Prostate gland (tissue), 2 donors: ENCODE results near the gene SKAP2.

Experiments used
- POLR2AphosphoS5 ChIP-seq: sonication (generic); formaldehyde crosslinking; IDR thresholded peaks from one replicate; pipeline ENCODE4 v1.6.1; 2017; ENCODE audit warnings: antibody characterized with exemption
- TF ChIP-seq, protein P1 (sequence below), 4 experiments: fragments of 200-600 bp in 2 of 4; fragments of 450-650 bp in 2 of 4; sonication (generic) in 2 of 4; IDR thresholded peaks; 1 replicate in 3 of 4; 2 replicates in 1 of 4; pipeline ENCODE4 v1.5.1; 2016 to 2019; ENCODE audit warnings: antibody characterized with exemption in 4 of 4, mild to moderate bottlenecking in 2 of 4, moderate library complexity in 2 of 4

DNA sequence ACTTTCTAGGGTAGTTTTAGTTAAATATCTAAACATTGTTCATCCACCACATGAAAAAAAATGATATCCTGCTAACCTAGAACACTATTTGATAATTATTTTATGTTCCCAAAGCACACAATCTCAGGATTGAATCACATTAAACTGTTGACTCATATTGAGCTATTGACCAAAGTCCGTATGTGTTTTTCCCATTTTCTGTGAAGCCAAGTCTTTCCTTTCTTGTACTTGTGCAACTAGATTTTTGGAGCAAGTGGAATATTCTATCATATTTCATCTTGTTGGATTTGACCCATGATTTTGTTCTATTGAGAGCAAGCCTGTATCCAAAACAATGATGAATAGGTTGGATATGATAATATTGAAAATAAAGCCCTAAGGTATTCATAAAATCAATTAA lies 164.6 kb downstream of the SKAP2 start:
- no peak for TF ChIP-seq POLR2AphosphoS5
- TF ChIP-seq, protein P1, sequence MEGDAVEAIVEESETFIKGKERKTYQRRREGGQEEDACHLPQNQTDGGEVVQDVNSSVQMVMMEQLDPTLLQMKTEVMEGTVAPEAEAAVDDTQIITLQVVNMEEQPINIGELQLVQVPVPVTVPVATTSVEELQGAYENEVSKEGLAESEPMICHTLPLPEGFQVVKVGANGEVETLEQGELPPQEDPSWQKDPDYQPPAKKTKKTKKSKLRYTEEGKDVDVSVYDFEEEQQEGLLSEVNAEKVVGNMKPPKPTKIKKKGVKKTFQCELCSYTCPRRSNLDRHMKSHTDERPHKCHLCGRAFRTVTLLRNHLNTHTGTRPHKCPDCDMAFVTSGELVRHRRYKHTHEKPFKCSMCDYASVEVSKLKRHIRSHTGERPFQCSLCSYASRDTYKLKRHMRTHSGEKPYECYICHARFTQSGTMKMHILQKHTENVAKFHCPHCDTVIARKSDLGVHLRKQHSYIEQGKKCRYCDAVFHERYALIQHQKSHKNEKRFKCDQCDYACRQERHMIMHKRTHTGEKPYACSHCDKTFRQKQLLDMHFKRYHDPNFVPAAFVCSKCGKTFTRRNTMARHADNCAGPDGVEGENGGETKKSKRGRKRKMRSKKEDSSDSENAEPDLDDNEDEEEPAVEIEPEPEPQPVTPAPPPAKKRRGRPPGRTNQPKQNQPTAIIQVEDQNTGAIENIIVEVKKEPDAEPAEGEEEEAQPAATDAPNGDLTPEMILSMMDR (IDR thresholded peaks at IDR 0.05), result no peak
